ENCODE data around the gene DCLK1. TPM values are rescaled to one million over a fixed set of nuclear protein-coding genes. Genes with fewer than 3 reads are reported as not detected.
A peak's percentile ranks its signal among the peaks of the same experiment; 100 is the strongest.

The DCLK1 gene
- total RNA-seq, 1 experiment from 2014 or later, result 36.2 TPM

DNA sequence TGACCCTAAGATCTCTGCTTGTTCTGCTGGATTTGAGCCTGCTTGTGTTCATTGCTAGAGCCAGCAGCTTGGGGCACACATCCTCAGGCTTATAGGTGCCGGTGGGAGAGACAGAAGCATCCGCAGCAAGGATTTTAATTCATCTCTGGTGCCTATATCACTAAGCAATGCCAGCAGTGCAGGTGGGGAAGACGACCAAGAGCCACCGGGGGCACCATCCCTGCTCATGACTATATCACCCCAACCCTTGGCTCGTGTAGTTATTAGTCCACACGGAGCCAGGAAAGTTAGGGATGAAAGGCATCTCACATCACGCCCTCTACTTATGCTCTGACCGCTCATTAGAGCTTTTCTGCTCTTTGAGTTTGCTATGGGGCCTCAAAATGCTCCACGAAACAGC, 298.2 kb downstream of the DCLK1 start:
- peaks cover 0 to 22% (median 0%) of the 10 kb centered on the region in 3 experiments; a peak in 2 of 7 replicates for H3K36me3 Mint-ChIP-seq (ENCODE audit: insufficient read depth in 1 of 3, low read depth in 3 of 3)
- Histone ChIP-seq H2BK120ac (ENCODE audit: low read depth, low read length, poor library complexity, severe bottlenecking) (no peak overlapping the region), H3T11ph (ENCODE audit: low read length) (no peak overlapping the region), H3K27ac (ENCODE audit: insufficient read length, low read depth, low read length) (no peak overlapping the region), H2AFZ (ENCODE audit: low read length) (no peak overlapping the region), H3K23me2 (ENCODE audit: insufficient read length, low read depth, low read length, poor library complexity, severe bottlenecking) (no peaks in the 10 kb centered on the region), H3K4ac (ENCODE audit: low read depth, low read length) (no peak overlapping the region), H4K8ac (replicated peaks; ENCODE audit: insufficient read length, low read depth, low read length) (no peak overlapping the region), H3K79me2 (ENCODE audit: insufficient read depth, low read length) (no peaks in the 10 kb centered on the region), H4K20me1 (ENCODE audit: control insufficient read depth, insufficient read depth, insufficient read length) (no peaks in the 10 kb centered on the region), H3K14ac (ENCODE audit: insufficient read depth, low read length) (no peak overlapping the region), H3K9me3 (ENCODE audit: control insufficient read depth, low read depth, low read length) (no peaks in the 10 kb centered on the region), H3K4me2 (ENCODE audit: insufficient read depth, insufficient read length, low read length) (no peak overlapping the region), H2BK12ac (ENCODE audit: insufficient read length, low read depth, low read length) (no peak overlapping the region), H4K5ac (ENCODE audit: insufficient read length, low read depth, low read length) (no peak overlapping the region), H3K56ac (ENCODE audit: insufficient read length, low read depth, low read length) (no peak overlapping the region), H3K27me3 (ENCODE audit: insufficient read depth, low read length) (no peaks in the 10 kb centered on the region), H2BK20ac (ENCODE audit: low read depth, low read length, poor library complexity, severe bottlenecking) (no peak overlapping the region), H2AK5ac (ENCODE audit: insufficient read length, low read length) (no peak overlapping the region), H3K18ac (ENCODE audit: insufficient read length, low read depth, low read length) (no peak overlapping the region), H2BK5ac (ENCODE audit: insufficient read length, low read length) (no peak overlapping the region), H3K79me1 (ENCODE audit: insufficient read depth, low read depth, low read length, poor library complexity, severe bottlenecking) (no peaks in the 10 kb centered on the region), H3K9ac (ENCODE audit: extremely low read depth, insufficient read length, low read length) (no peak overlapping the region), H3K23ac (ENCODE audit: insufficient read length, low read depth, low read length) (no peak overlapping the region), H4K91ac (ENCODE audit: insufficient read length, low read depth, low read length) (no peak overlapping the region), H3K4me1 (ENCODE audit: insufficient read depth, low read length) (no peaks in the 10 kb centered on the region), H2BK15ac (ENCODE audit: low read depth, low read length) (no peak overlapping the region)
- no peaks in the 10 kb centered on the region for H3K9me3 Mint-ChIP-seq
- no peak for DNase-seq
- H3K27ac Mint-ChIP-seq, result no peak overlapping the region; a peak in 1 of 7 replicates
- no peak overlapping the region for H3K4me3 Mint-ChIP-seq
- TF ChIP-seq, protein P1, sequence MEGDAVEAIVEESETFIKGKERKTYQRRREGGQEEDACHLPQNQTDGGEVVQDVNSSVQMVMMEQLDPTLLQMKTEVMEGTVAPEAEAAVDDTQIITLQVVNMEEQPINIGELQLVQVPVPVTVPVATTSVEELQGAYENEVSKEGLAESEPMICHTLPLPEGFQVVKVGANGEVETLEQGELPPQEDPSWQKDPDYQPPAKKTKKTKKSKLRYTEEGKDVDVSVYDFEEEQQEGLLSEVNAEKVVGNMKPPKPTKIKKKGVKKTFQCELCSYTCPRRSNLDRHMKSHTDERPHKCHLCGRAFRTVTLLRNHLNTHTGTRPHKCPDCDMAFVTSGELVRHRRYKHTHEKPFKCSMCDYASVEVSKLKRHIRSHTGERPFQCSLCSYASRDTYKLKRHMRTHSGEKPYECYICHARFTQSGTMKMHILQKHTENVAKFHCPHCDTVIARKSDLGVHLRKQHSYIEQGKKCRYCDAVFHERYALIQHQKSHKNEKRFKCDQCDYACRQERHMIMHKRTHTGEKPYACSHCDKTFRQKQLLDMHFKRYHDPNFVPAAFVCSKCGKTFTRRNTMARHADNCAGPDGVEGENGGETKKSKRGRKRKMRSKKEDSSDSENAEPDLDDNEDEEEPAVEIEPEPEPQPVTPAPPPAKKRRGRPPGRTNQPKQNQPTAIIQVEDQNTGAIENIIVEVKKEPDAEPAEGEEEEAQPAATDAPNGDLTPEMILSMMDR (conservative IDR thresholded peaks at IDR 0.05), result peak; percentile 23; the same call in 1 of the 3 replicates
- H3K27me3 Mint-ChIP-seq (ENCODE audit: low read depth), result no peaks in the 10 kb centered on the region
- no CpG with 5 or more reads among the region's 9 CpGs for WGBS (ENCODE audit: extremely low coverage, insufficient read length, low lambda C conversion rate)
- H3K4me1 Mint-ChIP-seq, result peaks cover 17 to 18% of the 10 kb centered on the region in 2 experiments
